ENCODE data around the gene MTCL1.

Gene MTCL1

GRCh38 chr18:8842506-8842905 is 137.2 kb downstream of the MTCL1 start:
- DNase-seq = no peak

- no peak for DNase-seq
Observed at GRCh38 chr18:8843005-8843404, 137.6 kb downstream of the MTCL1 start.

DNA sequence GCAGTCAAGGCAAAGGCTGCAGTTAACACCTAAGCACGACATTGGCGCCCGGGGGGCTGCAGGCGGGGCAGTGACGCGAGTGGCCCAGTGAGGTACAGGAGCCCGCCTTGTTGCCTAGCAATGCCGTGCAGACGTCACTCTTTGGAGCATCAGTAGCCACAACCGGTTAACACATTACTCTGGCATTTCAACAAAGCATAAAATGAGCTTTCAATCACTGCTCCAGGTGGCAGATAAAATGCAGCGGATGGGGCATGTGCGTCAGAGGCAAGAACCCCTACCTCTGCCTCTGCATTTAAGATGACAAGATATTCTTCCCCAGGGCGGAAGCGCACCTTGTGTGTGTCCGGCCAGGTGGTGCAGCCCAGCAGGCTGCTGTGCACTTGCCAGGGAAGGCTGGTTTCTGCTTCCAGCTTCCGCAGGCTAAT is 139.4 kb downstream of the MTCL1 start:
- no peak for DNase-seq

GRCh38 chr18:8845506-8845905 is 140.2 kb downstream of the MTCL1 start:
- no peak for DNase-seq

DNA sequence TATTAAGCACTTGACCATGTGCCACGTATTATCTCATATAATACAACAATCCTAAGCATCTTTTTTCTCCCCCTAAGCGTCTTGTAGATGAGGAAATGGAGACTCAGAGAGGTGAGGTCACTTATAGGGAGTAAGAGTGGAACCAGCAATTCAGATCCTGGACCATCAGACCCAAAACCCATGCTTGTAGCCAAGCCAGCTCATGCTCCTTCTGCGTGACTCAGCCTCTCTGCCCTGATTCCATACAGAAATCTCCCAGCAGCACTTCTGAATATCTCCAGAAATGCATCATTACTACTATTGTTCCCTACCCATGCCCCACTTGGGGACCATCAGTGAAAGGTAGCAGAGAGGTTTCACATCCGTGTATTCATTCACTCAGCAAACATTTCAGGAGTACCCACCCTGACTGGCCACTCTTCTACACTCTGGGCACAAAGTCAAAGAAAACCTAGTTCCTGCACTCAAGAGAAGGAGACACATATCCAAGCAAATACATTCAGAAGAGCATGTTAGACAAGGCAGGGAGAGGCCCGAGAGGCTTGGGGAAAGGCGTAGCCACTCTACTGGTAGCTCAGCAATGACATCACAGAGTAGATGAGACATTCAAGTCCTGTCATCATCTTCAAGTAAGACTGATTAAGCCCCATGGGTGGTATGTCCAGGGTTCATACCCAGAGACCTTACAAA is 141.9 kb downstream of the MTCL1 start:
- DNase-seq = no peak

- no peak for DNase-seq
Observed at GRCh38 chr18:8847900-8848299, 142.5 kb downstream of the MTCL1 start.

DNA sequence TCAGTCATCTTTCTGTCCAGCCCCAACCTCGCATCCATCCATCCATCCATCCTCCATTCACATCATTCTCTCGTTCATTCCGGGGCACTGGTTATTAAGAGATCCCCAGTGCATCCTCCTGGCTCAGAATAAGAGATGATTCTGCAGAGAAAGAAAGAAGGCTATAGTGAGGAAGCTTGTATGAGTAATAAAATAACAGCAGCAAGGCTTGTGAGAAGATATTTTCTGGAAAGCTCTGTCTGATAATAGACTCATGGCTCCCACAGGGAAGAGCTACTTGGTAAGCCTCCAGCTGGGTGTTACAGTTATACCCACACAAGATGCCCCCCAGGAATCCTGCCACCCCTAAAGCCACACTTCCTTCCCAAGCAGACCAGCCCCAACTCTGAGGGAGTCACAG is 143.2 kb downstream of the MTCL1 start:
- DNase-seq = no peak

- DNase-seq = no peak
Observed at GRCh38 chr18:8849696-8850095, 144.3 kb downstream of the MTCL1 start.

GRCh38 chr18:8851659-8852058 is 146.3 kb downstream of the MTCL1 start:
- no peak for DNase-seq

- no peak for DNase-seq
Observed at GRCh38 chr18:8854550-8854949, 149.2 kb downstream of the MTCL1 start.

GRCh38 chr18:8854962-8855361 is 149.6 kb downstream of the MTCL1 start:
- DNase-seq = no peak

GRCh38 chr18:8856212-8856611 is 150.9 kb downstream of the MTCL1 start:
- no peak for DNase-seq

- DNase-seq = no peak
Observed at GRCh38 chr18:8856769-8857393, 151.5 kb downstream of the MTCL1 start.

GRCh38 chr18:8857806-8858205 is 152.4 kb downstream of the MTCL1 start:
- DNase-seq = no peak

- DNase-seq = no peak
Observed at GRCh38 chr18:8858888-8859511, 153.6 kb downstream of the MTCL1 start.

- DNase-seq = no peak
Observed at GRCh38 chr18:8860845-8861642, 155.7 kb downstream of the MTCL1 start.

- DNase-seq = no peak
Observed at GRCh38 chr18:8863427-8863826, 158.1 kb downstream of the MTCL1 start.

GRCh38 chr18:8865934-8866333 is 160.6 kb downstream of the MTCL1 start:
- DNase-seq = no peak

- DNase-seq = no peak
Observed at GRCh38 chr18:8866679-8867078, 161.3 kb downstream of the MTCL1 start.

- DNase-seq = no peak
Observed at GRCh38 chr18:8868276-8868675, 162.9 kb downstream of the MTCL1 start.

GRCh38 chr18:8868779-8869415 is 163.5 kb downstream of the MTCL1 start:
- no peak for DNase-seq

DNA sequence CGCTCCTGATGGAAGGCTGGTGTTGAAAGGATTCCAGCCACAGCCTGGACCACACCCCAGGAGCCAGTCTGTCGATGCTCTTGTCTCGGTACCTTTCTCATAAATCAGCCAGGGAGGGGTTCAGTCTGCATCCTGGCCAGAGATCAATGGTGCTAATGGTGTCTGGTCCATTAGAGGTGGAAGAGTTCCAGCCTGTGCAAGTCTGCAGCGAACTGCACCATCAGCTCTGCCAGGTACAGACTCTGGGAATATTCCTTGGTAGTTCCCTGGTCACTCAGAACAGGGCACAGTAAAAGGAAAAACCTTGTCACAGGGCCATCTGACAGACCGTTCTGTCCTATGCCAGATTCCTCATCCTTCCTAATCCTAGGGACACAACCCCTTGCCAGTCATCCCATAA is 164.3 kb downstream of the MTCL1 start:
- no peak for DNase-seq

DNA sequence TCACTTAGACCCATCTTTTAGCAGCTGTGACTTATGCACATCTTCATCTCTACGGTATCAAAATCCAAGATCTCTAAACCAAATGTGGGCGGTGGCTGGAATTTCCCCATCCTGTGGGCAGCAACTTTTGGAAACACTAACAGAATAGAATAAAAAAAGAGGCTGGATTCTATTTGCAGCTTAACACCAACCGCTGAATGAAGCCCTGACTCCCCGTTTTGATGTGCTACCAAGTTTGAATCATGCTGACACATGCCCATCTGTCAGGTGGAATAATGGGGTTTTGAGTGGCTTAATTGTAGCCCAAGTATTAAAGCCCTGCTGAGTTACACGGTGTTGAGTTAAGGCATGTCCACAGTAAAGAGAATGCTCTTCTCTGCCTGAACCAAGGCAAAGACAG is 165.2 kb downstream of the MTCL1 start:
- no peak for DNase-seq

Measured in activated CD4-positive, alpha-beta T cell treated with anti-CD3 and anti-CD28 coated beads for 1 hour (primary cell).